Peyer's patch (tissue), 4 donors: ENCODE results near the gene GID8.

Experiments used
- CTCF ChIP-seq, 6 experiments: fragments of 450-650 bp in 4 of 6; fragments of 200-600 bp in 2 of 6; sonication (generic) in 1 of 6; IDR thresholded peaks; one replicate each; pipeline ENCODE4 v1.5.1; 2017 to 2019; ENCODE audit warnings: antibody characterized with exemption in 6 of 6, mild to moderate bottlenecking in 3 of 6, moderate library complexity in 1 of 6
- POLR2A ChIP-seq, 2 donors: fragments of 450-650 bp; IDR thresholded peaks; one replicate each; pipeline ENCODE4 v1.5.1; 2017; ENCODE audit warnings: antibody characterized with exemption in 2 of 2, mild to moderate bottlenecking in 2 of 2, moderate library complexity in 2 of 2

DNA sequence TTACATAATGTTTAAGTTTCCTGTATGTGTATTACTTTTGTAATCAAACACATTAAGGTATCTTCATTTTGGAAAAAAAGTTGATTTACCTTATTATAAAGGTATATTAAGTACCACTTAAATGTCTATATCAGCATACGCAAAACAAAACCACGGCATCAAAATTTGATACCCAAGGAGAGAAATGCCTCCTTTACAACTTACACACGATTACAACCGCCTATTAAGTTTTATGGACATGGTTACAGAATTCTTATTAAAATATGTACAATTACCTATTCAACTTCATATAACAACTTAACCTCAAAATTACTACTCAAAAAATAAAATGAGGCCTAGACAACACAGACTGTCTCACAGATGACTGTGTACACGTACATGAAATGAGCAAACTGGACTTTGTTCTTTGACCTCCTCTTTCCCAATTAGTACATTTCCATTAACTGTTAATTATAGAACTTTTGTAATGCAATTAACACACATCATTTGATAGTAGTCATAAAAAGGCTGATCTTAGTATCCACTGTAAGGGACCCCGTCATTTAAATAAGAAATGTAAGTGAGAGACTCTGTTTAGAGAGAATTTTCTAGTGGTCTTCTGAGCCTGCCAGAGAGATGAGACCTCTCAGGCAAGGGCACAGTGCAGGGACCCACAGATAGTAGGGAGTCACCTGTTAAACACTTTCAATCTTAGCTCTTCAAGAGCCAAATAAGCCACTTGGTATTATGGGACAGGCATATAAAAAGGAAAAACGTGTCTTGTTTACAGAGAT, 14.1 kb upstream of the GID8 start:
- TF ChIP-seq CTCF (IDR thresholded peaks at IDR 0.05) (no peak), POLR2A (IDR thresholded peaks at IDR 0.05) (no peak)
